Activated T-helper 1 cell treated with anti-CD3 and anti-CD28 coated beads, Interleukin-2, amount 50 U/mL, for 16 hours (primary cell): Measurements from ENCODE around the gene MAP7D1.

ENCODE experiments used
- DNase-seq, 2 donors: peaks; one replicate each; pipeline ENCODE4 v3.0.0-alpha.2; 2020; ENCODE audit warnings: low read depth in 1 of 2, low spot score in 1 of 2

MAP7D1 gene

DNA sequence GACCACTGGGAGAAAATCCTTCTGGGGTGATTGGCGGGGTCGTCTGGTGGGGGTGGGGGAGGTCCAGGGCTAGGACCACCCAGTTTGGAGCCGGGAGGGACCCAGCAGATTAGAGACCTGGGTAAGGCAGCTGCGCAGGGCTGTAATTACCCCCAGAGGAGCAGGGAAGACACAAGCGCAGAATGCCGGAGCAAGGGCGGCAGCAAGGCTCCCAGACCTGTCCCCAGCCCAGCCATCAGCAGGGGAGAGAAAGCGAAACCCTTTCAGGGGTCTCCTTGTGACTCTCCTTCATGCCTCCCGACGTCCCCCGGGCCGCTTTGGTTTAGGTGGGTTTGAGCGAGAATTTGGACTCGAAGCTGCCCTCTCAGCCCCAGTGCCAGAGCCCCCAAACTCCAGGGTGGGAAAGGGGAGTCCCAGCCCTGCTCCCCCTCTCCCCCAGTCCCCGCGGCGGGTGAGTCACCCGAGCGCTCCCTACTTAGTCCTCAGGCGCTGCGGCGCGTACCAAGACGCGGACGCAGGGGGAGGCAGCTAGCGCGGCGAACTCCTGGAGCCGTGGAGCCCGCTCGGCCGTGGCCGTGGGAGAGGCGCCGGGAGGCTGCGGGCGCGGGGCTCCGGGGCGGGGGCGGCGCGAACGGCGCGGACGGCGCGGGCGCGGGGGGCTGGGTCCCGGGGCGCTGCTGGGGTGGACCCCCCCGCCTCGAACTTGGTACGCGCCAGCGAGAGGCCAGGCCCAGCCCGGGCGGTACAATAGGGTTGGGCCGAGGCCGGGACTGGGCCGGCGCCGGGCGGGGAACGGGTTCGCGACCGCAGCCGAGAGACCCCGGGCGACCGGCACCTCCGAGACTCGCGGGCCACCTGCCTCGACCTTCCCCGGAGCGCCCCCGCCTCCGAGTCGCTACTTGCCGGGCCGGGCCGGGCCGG lies at the start of gene MAP7D1:
Gene MAP7D1 (plus strand): TSS at position 753 of the 921 bp plus-strand sequence. CDS start 258 bp downstream, outside the sequence.
- peak; percentile 66 to 76 for DNase-seq

- DNase-seq: no peak
Measured at GRCh38 chr1:36106269-36106668, 49.7 kb upstream of the MAP7D1 start.

DNA sequence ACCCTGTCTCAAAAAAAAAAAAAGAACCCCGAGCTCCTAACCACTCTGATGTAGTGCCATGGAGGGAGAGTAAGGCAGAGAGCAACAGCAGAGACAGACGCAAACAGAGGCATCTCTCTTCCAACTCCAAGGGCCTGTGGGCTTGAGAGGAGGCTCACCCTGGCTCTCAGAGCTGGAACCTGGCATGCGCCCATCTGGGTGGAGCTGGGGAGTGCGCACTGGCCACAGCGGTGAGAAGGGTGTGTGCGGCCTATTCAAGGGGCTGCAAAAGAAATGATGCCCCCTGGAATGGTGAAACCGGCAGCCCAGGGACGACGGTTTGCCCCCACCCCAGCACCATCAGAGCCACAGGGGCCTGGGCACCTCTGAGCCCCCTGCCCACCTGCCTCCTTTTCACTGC lies 48.6 kb upstream of the MAP7D1 start:
- no peak for DNase-seq

GRCh38 chr1:36108314-36108713 lies 47.6 kb upstream of the MAP7D1 start:
- no peak for DNase-seq

DNA sequence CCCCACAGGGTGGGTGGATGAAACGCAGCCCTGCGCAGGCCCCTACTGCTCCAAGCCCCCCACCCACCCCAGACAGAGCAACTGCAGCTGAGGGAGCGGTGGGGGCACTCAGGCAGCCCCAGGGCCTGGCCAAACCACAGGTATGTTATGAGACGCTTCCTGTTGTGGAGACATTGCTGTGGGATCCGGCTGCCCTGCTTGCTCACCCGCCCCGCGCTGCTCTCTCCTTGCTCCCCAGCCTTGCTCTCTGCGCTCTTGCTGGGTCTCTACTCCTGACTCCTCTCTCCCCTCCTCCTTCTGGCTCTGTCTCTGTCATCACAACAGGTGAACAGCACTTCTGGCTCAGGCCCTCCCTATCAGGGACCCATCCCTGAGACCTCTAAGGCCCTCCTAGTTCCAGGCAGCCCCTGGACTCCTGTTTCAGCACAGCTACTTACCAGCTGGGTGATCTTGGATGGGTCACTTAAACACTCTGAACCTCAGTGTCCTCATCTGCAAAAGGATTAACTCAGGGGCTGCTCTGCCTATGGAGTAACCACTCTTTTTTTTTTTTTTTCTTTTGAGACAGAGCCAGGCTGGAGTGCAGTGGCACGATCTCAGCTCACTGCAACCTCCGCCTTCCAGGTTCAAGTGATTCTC lies 46.8 kb upstream of the MAP7D1 start:
- peak in 1 of 2 donors; percentile 22 for DNase-seq

DNA sequence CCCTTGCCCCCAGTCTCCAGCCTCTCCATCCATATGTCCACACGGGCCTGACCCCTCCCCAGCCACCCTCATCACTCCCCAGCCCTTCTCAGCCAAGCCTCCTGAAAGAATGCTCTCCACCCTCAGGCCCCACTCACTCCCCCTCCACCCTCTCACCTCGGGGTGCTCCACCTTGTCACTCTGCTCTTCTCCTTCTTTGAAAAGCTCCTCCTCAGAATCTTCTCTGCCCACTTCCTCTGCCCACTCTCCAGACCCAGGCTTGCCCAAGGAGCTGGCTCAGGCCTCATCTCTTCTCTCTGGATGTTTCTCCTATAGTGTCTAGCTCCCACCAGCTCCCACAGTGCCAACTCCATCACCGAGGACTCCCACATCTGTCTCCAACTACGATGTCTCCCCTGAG lies 44.8 kb upstream of the MAP7D1 start:
- no peak for DNase-seq

DNA sequence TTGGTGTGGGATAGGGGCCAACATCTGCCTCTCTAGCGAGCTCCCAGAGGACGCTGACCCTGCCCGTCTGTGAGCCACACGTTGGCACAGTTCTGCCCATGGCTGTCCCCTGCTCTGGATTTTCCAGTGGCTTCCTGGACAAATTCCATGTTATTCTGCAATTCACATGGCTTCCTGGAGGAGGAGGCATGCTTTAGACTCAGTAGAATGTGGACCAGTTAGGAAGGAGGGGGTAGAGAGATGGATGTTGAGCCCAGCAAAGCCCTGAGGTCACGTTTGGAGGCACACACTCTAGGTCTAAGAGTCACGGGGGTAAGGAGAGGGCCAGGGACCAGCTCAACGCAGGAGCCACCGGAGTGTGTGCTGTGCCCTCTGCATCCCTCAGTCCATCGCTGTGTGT lies 43.1 kb upstream of the MAP7D1 start:
- no peak for DNase-seq

GRCh38 chr1:36114371-36114770 lies 41.6 kb upstream of the MAP7D1 start:
- DNase-seq: no peak

- no peak for DNase-seq
Measured at GRCh38 chr1:36115200-36115669, 40.7 kb upstream of the MAP7D1 start.

DNA sequence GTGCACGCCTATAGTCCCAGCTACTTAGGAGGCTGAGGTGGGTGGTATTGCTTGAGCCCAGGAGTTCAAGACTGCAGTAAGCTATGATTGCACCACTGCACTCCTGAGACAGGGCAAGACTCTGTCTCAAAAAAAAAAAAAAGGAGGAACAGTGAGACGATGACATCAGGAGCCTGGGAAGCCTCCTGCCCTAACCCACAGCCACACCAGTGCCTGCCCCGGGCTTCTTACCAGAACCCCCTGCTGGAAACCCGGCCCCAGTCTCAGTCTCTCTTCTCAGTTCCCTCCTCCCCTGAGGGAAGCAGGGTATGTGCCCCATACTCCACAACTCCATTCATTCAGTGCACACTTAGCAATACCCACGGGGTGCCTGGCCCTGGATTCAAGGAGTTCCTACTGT lies 40.0 kb upstream of the MAP7D1 start:
- DNase-seq: no peak

GRCh38 chr1:36116901-36117300 lies 39.1 kb upstream of the MAP7D1 start:
- DNase-seq: no peak

- no peak for DNase-seq
Measured at GRCh38 chr1:36118447-36119204, 37.3 kb upstream of the MAP7D1 start.

GRCh38 chr1:36119456-36119855 lies 36.5 kb upstream of the MAP7D1 start:
- DNase-seq: no peak

GRCh38 chr1:36122062-36123030 lies 33.6 kb upstream of the MAP7D1 start:
- no peak for DNase-seq

- no peak for DNase-seq
Measured at GRCh38 chr1:36123356-36123755, 32.6 kb upstream of the MAP7D1 start.

DNA sequence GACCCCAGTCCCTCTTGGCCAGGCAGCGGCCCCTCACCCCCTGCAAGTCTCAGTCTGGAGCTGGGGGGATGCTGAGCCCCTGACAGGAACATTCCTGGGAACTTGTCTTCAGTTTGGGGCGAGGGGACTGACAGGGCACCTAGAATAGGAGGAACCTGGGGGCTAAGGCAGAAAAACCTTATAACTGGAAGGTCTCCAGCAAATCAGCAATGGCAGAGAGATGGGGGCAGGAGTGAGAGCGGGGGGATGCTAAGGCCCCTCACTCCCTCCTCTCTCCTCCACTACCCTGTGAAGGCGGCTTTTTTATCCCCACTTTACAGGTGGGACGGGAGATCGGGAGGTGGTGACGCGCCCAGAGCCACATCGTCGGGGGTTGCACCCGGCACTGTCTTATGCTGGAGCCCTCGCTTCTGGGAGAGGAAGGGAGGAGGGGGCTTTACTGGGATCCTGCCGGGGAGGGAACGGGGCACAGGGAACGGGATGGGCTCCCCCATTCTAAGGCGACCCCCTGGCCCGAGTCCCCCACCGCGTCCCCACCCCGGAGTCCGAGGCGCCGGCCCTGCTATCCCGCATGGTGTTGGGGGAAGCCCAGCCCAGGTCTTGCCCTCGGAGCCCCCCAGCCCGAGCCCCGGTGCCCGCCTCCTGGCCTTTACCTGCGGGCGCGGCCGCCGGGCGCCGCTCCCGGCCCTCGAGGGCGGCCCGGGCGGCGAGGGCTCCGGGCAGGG lies 31.4 kb upstream of the MAP7D1 start:
- DNase-seq: no peak

- DNase-seq: no peak
Measured at GRCh38 chr1:36125129-36125991, 30.6 kb upstream of the MAP7D1 start, which contains the start of gene COL8A2. Gene COL8A2 (minus strand): TSS chr1:36125222. CDS start chr1:36100242, 24,980 bp downstream.

- no peak for DNase-seq
Measured at GRCh38 chr1:36126005-36126716, 29.8 kb upstream of the MAP7D1 start.
